Hepatocyte (in vitro differentiated cells): ENCODE measurements around the gene LRRC4C. TPM values are rescaled to one million over a fixed set of nuclear protein-coding genes. Genes with fewer than 3 reads are reported as not detected.

Source experiments
- DNase-seq: peaks from one replicate; pipeline ENCODE4 v3.0.0-alpha.2; 2016; ENCODE audit warnings: low spot score
- H2AFZ ChIP-seq: fragments of 200-600 bp; sonication (generic); 2 replicates; pipeline ENCODE4 v1.6.0; 2016; ENCODE audit warnings: antibody characterized with exemption, mild to moderate bottlenecking
- H3K27ac ChIP-seq: fragments of 200-600 bp; sonication (generic); 2 replicates; pipeline ENCODE4 v1.5.1; 2016; ENCODE audit warnings: mild to moderate bottlenecking
- H3K27me3 ChIP-seq: fragments of 200-600 bp; sonication (generic); 2 replicates; pipeline ENCODE4 v1.6.1; 2016
- H3K36me3 ChIP-seq: fragments of 200-600 bp; sonication (generic); replicated peaks from 2 replicates; pipeline ENCODE4 v1.5.1; 2016; ENCODE audit warnings: low read depth; ENCODE audit not compliant: insufficient read depth
- H3K4me1 ChIP-seq: fragments of 200-600 bp; sonication (generic); 2 replicates; pipeline ENCODE4 v1.5.1; 2016; ENCODE audit warnings: mild to moderate bottlenecking, moderate library complexity; ENCODE audit not compliant: insufficient read depth
- H3K4me2 ChIP-seq: fragments of 200-600 bp; sonication (generic); 2 replicates; pipeline ENCODE4 v1.6.0; 2016
- H3K4me3 ChIP-seq: fragments of 200-600 bp; sonication (generic); 2 replicates; pipeline ENCODE4 v1.5.1; 2016; ENCODE audit warnings: mild to moderate bottlenecking
- H3K79me2 ChIP-seq: fragments of 200-600 bp; sonication (generic); 2 replicates; pipeline ENCODE4 v1.6.0; 2017; ENCODE audit warnings: mild to moderate bottlenecking
- H3K9me2 ChIP-seq: fragments of 200-600 bp; sonication (generic); replicated peaks from 2 replicates; pipeline ENCODE4 v1.6.0; 2017; ENCODE audit warnings: mild to moderate bottlenecking; ENCODE audit not compliant: insufficient read depth
- H3K9me3 ChIP-seq: fragments of 200-600 bp; sonication (generic); 2 replicates; pipeline ENCODE4 v1.5.1; 2016; ENCODE audit warnings: low read depth, mild to moderate bottlenecking
- H4K20me1 ChIP-seq: fragments of 200-600 bp; sonication (generic); 2 replicates; pipeline ENCODE4 v1.6.0; 2016; ENCODE audit warnings: mild to moderate bottlenecking; ENCODE audit not compliant: insufficient read depth, poor library complexity, severe bottlenecking
- EZH2 ChIP-seq: fragments of 200-600 bp; sonication (generic); IDR thresholded peaks from 2 replicates; pipeline ENCODE4 v1.6.1; 2016; ENCODE audit warnings: antibody characterized with exemption, mild to moderate bottlenecking, borderline replicate concordance
- EZH2phosphoT487 ChIP-seq: fragments of 200-600 bp; sonication (generic); IDR thresholded peaks from one replicate; pipeline ENCODE4 v1.6.1; 2018; ENCODE audit warnings: antibody characterized with exemption, mild to moderate bottlenecking, low read depth, moderate library complexity; ENCODE audit not compliant: unreplicated experiment, severe bottlenecking
- WGBS: methylation state at CpG from one replicate; pipeline ENCODE4 v1.1.6; 2016; ENCODE audit warnings: low lambda C conversion rate; ENCODE audit errors: missing lambda C conversion rate; 5-methylcytosine and 5-hydroxymethylcytosine counted together
- polyA plus RNA-seq: library from polyadenylated mRNA; unstranded; fragments of >200 nt; fragmentation: Nextera tagmentation; extraction: Ambion mirVana; gene quantifications from 2 replicates; pipeline ENCODE4 v1.2.1, GENCODE V29; 2016
- total RNA-seq: library from RNA; depleted of rRNA; stranded (reverse); fragments of >200 nt; gene quantifications from 2 replicates; pipeline ENCODE4 v1.2.3, GENCODE V29; 2014
- TF ChIP-seq, protein P1 (sequence below): fragments of 200-600 bp; sonication (generic); IDR thresholded peaks from 2 replicates; pipeline ENCODE4 v1.5.1; 2016; ENCODE audit warnings: antibody characterized with exemption, mild to moderate bottlenecking; ENCODE audit not compliant: poor library complexity

Gene LRRC4C
- total and polyA plus RNA-seq, 2 experiments from 2014 or later = 1.1 to 3.1 TPM

DNA sequence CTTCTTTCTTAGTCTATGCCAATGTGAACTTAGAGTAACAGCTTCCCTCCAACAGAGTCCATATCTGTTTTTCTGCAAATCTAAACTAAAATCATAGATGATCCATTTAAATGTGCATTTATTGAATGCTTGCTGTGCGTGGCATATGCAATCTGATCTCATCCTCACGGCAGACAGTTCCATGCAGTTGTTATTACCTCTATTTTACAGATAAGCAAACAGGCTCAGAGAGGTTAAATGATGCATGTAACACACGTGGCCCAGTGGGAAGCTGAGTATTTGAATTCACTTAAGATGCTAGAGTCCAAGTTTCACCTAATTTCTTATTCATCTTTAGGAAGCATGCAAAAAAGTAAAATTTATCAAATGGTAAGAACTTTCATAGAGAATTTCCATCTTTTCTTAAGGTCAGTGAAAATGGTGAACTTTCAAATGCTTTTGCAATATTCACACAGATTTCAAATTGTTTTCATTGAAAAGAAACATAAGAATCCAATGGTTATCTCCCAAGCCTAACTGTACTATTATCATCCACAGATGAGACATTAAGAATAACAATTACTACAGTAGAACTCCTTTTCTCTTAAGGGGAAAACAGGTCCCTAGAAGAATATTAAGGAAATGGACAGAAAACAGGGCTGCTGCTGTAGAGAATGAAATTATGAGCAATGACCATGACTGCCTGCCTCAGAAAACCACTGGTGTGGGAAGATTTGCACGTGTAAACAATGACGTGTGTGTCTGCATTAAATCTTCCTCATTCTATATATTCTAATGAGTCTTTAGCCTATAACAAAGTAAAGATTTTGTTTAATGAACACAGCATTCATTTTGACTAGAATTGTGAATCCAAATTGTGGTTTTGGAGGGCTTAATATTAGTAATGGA lies 1171.3 kb downstream of the LRRC4C start:
- no peaks in the 10 kb centered on the region for H4K20me1 ChIP-seq
- peak overlapping the region; percentile 93 for H3K4me2 ChIP-seq
- H3K27me3 ChIP-seq = peaks cover 12% of the 10 kb centered on the region
- no peak for DNase-seq
- no peaks in the 10 kb centered on the region for H3K36me3 ChIP-seq
- TF ChIP-seq EZH2 (no peak), EZH2phosphoT487 (no peak)
- TF ChIP-seq, protein P1, sequence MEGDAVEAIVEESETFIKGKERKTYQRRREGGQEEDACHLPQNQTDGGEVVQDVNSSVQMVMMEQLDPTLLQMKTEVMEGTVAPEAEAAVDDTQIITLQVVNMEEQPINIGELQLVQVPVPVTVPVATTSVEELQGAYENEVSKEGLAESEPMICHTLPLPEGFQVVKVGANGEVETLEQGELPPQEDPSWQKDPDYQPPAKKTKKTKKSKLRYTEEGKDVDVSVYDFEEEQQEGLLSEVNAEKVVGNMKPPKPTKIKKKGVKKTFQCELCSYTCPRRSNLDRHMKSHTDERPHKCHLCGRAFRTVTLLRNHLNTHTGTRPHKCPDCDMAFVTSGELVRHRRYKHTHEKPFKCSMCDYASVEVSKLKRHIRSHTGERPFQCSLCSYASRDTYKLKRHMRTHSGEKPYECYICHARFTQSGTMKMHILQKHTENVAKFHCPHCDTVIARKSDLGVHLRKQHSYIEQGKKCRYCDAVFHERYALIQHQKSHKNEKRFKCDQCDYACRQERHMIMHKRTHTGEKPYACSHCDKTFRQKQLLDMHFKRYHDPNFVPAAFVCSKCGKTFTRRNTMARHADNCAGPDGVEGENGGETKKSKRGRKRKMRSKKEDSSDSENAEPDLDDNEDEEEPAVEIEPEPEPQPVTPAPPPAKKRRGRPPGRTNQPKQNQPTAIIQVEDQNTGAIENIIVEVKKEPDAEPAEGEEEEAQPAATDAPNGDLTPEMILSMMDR = no peak
- H3K4me1 ChIP-seq = no peaks in the 10 kb centered on the region
- H3K4me3 ChIP-seq = no peak overlapping the region
- WGBS = 62% methylated on average over 5 of the region's 5 CpGs
- no peaks in the 10 kb centered on the region for H3K9me3 ChIP-seq
- H3K79me2 ChIP-seq = peaks cover 4% of the 10 kb centered on the region
- H3K9me2 ChIP-seq = no peaks in the 10 kb centered on the region
- no peak overlapping the region for H2AFZ ChIP-seq
- no peak overlapping the region for H3K27ac ChIP-seq

DNA sequence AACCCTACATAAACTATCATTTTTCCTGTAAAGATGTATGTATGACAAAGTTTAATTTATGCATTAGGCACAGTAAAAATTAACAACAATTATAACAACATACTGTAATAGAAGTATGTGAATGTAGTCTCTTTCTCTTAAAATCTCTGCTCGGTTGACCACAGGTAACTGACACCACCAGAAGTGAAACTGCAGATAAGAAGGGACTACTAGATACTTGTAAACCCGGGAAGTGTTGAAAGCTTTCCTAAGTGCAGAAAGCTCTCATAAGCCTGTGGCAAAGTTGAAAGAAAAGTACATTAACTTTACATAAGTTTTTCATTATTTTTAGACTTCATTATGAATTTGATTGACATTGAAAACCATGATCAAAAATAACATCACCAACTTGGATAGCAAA lies 1173.3 kb downstream of the LRRC4C start:
- Histone ChIP-seq H3K27ac (no peak overlapping the region), H4K20me1 (no peaks in the 10 kb centered on the region), H3K4me3 (no peak overlapping the region), H2AFZ (no peak overlapping the region), H3K79me2 (peaks cover 4% of the 10 kb centered on the region), H3K36me3 (no peaks in the 10 kb centered on the region), H3K27me3 (no peaks in the 10 kb centered on the region), H3K9me3 (no peaks in the 10 kb centered on the region), H3K4me1 (no peaks in the 10 kb centered on the region), H3K4me2 (no peak overlapping the region), H3K9me2 (no peaks in the 10 kb centered on the region)
- DNase-seq = no peak
- WGBS = 29% methylated on average over 2 of the region's 2 CpGs
- TF ChIP-seq, protein P1 = no peak
- no peak for TF ChIP-seq EZH2phosphoT487
- TF ChIP-seq EZH2 = no peak

DNA sequence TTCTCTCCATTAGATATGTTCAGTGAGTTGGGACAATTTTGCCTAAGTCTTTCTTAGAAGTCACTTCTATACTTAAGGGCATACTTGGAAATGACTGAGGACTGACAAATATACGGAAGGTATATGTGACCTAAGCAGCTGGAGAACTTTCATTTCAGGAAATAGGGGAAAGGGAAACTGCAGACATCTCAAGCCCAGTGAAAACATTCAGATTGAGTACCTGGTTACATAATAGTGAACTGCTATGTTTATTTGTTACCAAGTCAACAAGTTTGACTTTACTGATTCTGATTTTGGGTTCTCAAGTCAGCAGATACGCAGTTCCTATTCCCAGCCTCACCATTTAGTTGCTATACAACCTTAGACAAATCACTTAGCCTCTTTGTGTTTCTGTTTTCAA lies 1173.9 kb downstream of the LRRC4C start:
- Histone ChIP-seq H3K4me1 (no peaks in the 10 kb centered on the region), H3K27ac (no peak overlapping the region), H3K27me3 (no peaks in the 10 kb centered on the region), H3K9me2 (no peaks in the 10 kb centered on the region), H2AFZ (no peak overlapping the region), H4K20me1 (no peaks in the 10 kb centered on the region), H3K9me3 (no peaks in the 10 kb centered on the region), H3K4me3 (no peak overlapping the region), H3K36me3 (no peaks in the 10 kb centered on the region), H3K79me2 (peaks cover 4% of the 10 kb centered on the region), H3K4me2 (no peak overlapping the region)
- no peak for DNase-seq
- WGBS = 89% methylated on average over 2 of the region's 2 CpGs
- TF ChIP-seq EZH2phosphoT487 (no peak), EZH2 (no peak)
- TF ChIP-seq, protein P1 = no peak
